ENCODE results near the gene CNTFR.
A peak's percentile ranks its signal among the peaks of the same experiment; 100 is the strongest.

GRCh38 chr9:34611811-34612787, 22.6 kb upstream of the CNTFR start, which contains the start of gene RPP25L:
- TF ChIP-seq CTCF (IDR thresholded peaks at IDR 0.05; ENCODE audit: insufficient read depth, low read length) (no peak), GABPA (IDR thresholded peaks at IDR 0.05; ENCODE audit: low read depth) (no peak), POLR2AphosphoS5 (IDR thresholded peaks at IDR 0.05; ENCODE audit: low read depth) (peak; percentile 85), SPI1 (IDR thresholded peaks at IDR 0.05; ENCODE audit: borderline replicate concordance, low read depth) (no peak)
- TF ChIP-seq, protein P1, sequence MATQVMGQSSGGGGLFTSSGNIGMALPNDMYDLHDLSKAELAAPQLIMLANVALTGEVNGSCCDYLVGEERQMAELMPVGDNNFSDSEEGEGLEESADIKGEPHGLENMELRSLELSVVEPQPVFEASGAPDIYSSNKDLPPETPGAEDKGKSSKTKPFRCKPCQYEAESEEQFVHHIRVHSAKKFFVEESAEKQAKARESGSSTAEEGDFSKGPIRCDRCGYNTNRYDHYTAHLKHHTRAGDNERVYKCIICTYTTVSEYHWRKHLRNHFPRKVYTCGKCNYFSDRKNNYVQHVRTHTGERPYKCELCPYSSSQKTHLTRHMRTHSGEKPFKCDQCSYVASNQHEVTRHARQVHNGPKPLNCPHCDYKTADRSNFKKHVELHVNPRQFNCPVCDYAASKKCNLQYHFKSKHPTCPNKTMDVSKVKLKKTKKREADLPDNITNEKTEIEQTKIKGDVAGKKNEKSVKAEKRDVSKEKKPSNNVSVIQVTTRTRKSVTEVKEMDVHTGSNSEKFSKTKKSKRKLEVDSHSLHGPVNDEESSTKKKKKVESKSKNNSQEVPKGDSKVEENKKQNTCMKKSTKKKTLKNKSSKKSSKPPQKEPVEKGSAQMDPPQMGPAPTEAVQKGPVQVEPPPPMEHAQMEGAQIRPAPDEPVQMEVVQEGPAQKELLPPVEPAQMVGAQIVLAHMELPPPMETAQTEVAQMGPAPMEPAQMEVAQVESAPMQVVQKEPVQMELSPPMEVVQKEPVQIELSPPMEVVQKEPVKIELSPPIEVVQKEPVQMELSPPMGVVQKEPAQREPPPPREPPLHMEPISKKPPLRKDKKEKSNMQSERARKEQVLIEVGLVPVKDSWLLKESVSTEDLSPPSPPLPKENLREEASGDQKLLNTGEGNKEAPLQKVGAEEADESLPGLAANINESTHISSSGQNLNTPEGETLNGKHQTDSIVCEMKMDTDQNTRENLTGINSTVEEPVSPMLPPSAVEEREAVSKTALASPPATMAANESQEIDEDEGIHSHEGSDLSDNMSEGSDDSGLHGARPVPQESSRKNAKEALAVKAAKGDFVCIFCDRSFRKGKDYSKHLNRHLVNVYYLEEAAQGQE (IDR thresholded peaks at IDR 0.05; ENCODE audit: insufficient replicate concordance, low read depth) = no peak
